ENCODE results near the gene HOMER1.
A peak's percentile ranks its signal among the peaks of the same experiment; 100 is the strongest.
"Not testable (repeated sequence)": the region's sequence is repeated elsewhere in the genome, so short reads cannot be mapped to it uniquely, and the experiment has no call there.

The HOMER1 gene

GRCh38 chr5:79517601-79518000, 3.7 kb upstream of the HOMER1 start:
- no peak for DNase-seq

GRCh38 chr5:79516986-79517385, 3.1 kb upstream of the HOMER1 start:
- no peak for DNase-seq

- DNase-seq, result not testable (repeated sequence)
Observed at GRCh38 chr5:79516331-79516730, 2.4 kb upstream of the HOMER1 start.

DNA sequence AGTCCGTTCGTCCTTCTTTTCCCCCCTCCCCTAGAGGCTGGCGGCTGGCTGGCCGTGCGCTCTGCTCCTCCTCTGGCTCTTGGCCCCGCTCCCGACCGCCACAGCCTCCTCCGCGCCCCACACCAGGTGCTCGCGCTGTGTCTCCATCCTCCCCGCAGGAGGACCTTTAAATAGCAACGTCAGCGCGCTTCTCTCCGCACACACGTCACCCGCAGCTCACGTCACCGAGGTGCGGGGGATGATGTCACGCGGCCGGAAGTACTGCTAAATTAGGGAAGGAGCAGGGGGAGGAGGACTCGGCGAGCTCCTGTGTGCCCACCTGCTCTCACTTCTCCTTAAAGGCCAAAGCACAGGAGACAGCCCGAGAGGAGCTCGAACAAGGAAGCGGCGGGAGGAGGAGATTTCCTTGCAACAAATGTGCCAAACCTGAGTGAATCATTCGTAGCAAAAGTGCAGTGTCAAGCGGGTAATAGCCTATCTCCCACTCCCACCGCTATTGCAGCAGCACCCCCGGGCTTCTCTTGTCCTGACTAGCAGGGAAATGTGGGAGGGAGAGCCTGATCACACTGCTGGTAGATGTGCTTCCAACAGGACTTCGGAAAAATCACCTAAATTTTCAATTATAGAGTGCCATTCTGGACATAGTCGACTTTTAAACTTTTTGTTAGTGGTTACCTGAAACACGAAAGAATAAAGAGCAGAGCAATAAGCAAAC, 614 bp upstream of the HOMER1 start:
- peak; percentile 10 to 95 (median 81) for DNase-seq

- peak in 16 of 56 donors; percentile 3 to 66 (median 46) for DNase-seq
Observed at GRCh38 chr5:79513308-79513703, 628 bp downstream of the HOMER1 start.

GRCh38 chr5:79512471-79513307, 1.2 kb downstream of the HOMER1 start:
- peak in 3 of 56 donors; percentile 14 to 51 (median 28) for DNase-seq

GRCh38 chr5:79512049-79512448, 1.9 kb downstream of the HOMER1 start:
- DNase-seq, result no peak

DNA sequence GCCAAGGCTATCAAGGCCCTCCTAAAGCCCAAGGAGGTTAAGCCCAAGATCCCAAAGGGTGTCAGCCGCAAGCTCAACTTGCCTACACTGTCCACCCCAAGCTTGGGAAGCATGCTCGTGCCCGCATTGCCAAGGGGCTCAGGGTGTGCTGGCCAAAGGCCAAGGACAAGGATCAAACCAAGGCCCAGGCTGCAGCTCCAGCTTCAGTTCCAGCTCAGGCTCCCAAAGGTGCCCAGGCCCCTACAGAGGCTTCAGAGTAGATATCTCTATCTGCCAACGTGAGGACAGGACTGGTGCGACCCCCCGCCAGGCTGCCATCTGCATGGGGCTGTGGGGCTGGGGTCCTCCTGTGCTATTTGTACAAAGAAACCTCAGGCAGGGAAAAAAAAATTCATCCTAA, 3.3 kb downstream of the HOMER1 start:
- DNase-seq, result peak in 2 of 56 donors; percentile 2 to 32

DNA sequence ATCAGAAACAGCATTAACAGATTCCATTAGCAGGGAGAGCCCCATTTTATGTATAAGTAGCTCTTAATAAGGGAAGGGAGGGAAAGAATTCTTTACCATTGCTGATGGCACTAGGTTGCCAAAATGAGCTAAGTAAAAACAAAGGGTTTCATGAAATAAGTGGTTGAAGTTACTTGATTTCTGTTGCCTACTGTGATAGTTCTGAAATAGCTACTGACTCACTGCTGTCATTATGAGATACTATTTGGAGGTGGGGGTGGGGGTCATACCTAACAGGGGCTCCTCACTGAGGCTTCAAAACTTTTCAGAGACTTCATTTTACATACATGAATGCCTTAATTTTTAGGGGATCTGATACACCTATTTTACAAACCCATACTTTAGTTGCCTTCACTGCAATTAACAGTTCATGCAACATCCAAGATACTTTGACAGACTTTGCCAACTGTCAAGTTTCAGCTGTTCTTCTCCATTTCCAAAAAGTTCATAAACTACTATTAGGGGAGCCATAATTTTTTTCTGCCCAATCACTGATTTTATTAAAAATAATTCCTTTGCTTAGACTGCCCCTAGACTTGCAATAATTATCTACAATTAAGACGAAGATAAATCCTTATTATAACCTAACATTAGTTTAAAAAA, 4.6 kb downstream of the HOMER1 start:
- no peak for DNase-seq

- no peak for DNase-seq
Observed at GRCh38 chr5:79508794-79509193, 5.1 kb downstream of the HOMER1 start.

GRCh38 chr5:79508354-79508753, 5.6 kb downstream of the HOMER1 start:
- no peak for DNase-seq

- no peak for DNase-seq
Observed at GRCh38 chr5:79507251-79508205, 6.4 kb downstream of the HOMER1 start.

DNA sequence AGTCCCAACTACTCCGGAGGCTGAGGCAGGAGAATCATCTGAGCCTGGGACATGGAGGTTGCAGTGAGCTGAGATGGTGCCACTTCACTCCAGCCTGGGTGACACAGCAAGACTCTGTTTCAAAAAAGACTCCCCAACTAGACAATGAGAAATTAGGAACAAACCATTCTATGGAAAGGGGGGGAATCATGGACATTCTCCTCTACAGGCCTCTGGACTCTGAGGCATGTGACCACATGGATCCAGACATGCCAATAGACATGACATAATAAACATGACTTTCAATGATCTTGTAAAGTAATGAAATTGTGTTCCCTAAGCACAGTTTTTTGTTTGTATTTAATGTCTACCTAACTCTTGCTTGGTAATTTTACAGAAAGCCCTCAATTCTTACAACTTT, 8.8 kb downstream of the HOMER1 start:
- no peak for DNase-seq

DNA sequence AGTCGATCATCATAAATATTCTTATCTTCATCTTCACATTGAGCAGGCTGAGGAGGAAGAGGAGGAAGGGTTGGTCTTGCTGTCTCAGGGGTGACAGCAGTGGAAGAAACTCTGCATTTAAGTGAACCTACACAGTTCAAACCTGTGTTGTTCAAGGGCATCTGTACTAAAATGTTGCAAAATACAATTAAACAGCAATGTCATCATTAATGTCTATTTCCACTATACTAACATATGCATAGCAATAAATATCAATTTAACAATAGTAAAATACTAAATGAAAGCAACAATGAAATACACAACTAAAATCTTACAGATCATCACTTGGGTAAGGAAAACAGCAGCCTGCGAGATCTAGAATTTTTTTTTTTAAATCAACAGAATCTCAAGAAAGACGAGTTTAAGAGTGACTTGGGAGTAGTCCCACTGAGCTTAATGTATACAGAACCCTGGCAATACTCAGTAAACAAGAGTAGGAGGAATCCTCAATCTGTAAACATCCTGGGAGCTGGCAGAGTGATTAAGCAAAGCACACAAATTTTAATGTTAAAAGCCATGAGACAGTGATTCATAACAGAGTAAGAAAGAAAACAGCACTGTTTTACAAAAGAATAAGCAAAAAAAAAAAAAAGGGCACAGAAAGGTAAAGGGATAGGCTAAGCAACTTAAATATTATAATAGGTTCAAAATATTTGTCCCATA, 10.0 kb downstream of the HOMER1 start:
- DNase-seq, result no peak

DNA sequence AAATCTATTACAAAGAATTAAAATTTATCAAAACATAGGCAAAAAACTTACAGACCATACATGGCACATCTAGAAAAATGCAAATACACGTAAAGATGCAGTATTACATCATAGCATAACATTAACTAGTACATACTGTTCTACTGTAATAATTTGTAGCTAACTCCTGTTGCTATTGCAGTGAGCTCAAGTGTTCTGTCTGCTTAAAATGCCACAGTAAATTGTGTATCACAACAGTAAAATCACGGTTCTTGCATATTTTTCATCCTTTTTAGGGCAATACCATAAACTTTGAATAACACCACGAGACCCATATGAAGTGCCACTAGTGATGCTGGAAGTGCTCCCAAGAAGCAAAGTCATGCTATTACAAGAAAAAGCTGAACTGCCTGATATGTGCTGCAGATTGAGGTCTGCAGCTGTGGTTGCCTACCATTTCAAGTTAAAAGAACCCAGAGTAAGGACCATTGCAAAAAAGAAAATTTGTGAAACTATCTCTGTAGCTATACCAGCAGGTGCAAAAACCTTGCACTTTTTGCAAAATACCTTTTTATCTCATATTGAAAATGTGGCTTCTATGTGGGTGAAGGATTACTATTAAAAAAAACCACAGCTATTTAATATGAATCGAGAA, 14.2 kb downstream of the HOMER1 start:
- DNase-seq, result no peak

GRCh38 chr5:79495311-79495710, 18.6 kb downstream of the HOMER1 start:
- DNase-seq, result no peak

DNA sequence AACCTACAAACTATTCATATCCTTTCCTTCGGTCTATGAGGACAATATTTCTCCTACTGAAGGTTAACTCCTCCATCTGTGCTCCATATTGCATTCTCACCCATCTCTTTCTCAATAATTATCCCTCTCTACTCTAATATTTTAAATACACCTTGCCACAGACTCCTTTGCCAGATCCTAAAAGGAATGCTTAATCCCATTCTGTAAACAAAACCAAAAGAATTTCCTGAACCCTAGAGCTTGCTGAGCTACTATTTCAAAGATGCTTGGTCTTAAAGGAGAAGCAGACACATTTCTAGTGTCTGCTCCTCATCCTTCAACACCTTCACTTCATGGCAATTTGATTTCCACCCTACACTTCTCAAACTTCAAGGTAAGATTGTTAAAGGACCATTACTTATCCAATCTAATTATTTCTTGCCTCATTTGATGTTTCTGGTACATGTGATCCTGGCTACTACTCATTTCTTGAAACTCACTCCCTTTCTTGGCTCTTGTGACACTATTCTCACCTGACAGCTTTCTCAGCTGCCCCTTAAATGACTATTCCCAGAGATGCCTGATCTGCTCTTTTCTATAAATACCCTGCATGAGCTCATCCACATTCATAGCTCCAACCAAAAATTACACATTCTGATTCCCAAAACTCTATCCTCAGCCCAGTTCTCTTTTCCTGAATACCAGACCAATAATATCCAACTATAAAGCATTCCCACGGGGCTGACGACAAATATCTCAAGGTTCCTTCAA, 20.2 kb downstream of the HOMER1 start:
- no peak for DNase-seq

DNA sequence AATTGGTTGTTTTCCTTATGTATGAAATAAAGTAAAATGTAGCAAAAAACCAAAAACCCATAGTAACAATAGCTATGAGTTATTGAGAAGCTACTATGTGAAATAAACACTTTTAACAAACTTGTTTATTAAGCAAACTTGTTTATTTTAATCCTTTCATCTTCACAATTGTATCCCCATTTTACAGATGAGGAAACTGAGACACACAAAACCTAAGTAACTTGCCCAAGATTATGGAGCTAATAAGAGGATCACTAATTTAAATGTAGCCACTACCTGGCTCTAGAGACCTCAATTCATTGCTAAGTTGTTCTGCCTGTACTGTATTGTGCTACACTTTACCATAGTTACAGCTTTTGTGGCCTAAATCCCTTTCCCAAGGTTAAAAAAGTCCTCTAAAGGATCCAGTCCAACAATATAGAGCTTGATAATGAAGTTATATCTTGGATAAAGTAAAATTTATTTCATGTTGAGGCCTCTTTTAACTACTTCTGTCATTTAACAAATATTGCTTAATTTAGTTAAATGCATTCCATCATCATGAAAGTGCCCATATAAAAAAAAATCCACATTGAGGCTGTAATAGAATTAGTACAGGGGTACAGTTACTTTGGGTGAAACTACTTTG, 22.1 kb downstream of the HOMER1 start:
- DNase-seq, result no peak

Measured in amygdala (tissue), 56 donors.